Aorta (tissue), 5 donors: ENCODE data around the gene PDPK1. TPM values are rescaled to one million over a fixed set of nuclear protein-coding genes. Genes with fewer than 3 reads are reported as not detected.
"Not testable (repeated sequence)": the region's sequence is repeated elsewhere in the genome, so short reads cannot be mapped to it uniquely, and the experiment has no call there.

Source experiments
- ATAC-seq: fragments of 200-7000 bp; cut with Tn5 transposase; one replicate; pipeline ENCODE4 v1.9.1; 2022; ENCODE audit warnings: moderate library complexity; ENCODE audit not compliant: low FRiP score
- DNase-seq, 2 donors: peaks; one replicate each; pipeline ENCODE4 v3.0.0-alpha.2; 2020
- H3K27ac ChIP-seq, 2 donors: one replicate each; pipeline ENCODE4 v1.5.1; 2013; ENCODE audit warnings: low read length in 2 of 2, mild to moderate bottlenecking in 2 of 2, moderate library complexity in 2 of 2, control low read depth in 1 of 2, inconsistent platforms in 1 of 2, low read depth in 1 of 2
- H3K27me3 ChIP-seq, 2 donors: one replicate each; pipeline ENCODE4 v1.6.1; 2013; ENCODE audit warnings: control low read depth in 1 of 2, low read length in 1 of 2, mild to moderate bottlenecking in 1 of 2, moderate library complexity in 1 of 2; ENCODE audit not compliant: insufficient read depth in 2 of 2, control insufficient read depth in 1 of 2
- H3K36me3 ChIP-seq, 2 donors: one replicate each; pipeline ENCODE4 v1.6.1; 2013; ENCODE audit warnings: control low read depth in 1 of 2, low read length in 1 of 2, mild to moderate bottlenecking in 1 of 2; ENCODE audit not compliant: insufficient read depth in 2 of 2, control insufficient read depth in 1 of 2
- H3K4me1 ChIP-seq, 2 donors: one replicate each; pipeline ENCODE4 v1.6.1; 2013; ENCODE audit warnings: low read length in 2 of 2, control low read depth in 1 of 2, mild to moderate bottlenecking in 1 of 2, moderate library complexity in 1 of 2; ENCODE audit not compliant: insufficient read depth in 2 of 2, control insufficient read depth in 1 of 2
- H3K4me3 ChIP-seq, 2 donors: one replicate each; pipeline ENCODE4 v1.5.1; 2013; ENCODE audit warnings: low read length in 2 of 2, control low read depth in 1 of 2, mild to moderate bottlenecking in 1 of 2
- H3K9me3 ChIP-seq: one replicate; pipeline ENCODE4 v1.6.1; 2013; ENCODE audit warnings: mild to moderate bottlenecking, low read length; ENCODE audit not compliant: control insufficient read depth
- WGBS, 2 donors: extraction: QIAGEN DNeasy Blood & Tissue Kit; methylation state at CpG; one replicate each; pipeline ENCODE4 v1.1.7; 2013; 5-methylcytosine and 5-hydroxymethylcytosine counted together
- intact Hi-C, 2 donors: fragments of 100-400 bp; cut with DNase I; formaldehyde crosslinking; loops; one replicate each; pipeline versions ENCODE4 v1.14.2 to v1.15.0; 2022
- polyA plus RNA-seq, 2 donors: library from polyadenylated mRNA; stranded (reverse); fragments of 200-250 nt; gene quantifications; one replicate each; pipeline ENCODE4 v1.2.3, GENCODE V29; 2013
- total RNA-seq, 2 donors: library from RNA; stranded (reverse); fragmentation: NEBNext Ultra II Directional; extraction: Animal tissue kit (Norgen Biotek cat#: 25700); gene quantifications; one replicate each; pipeline ENCODE4 v1.2.1, GENCODE V29; 2021
- donor health status: healthy with polysubstance abuse.
- donor health status: Bipolar disorder and iron deficiency.
- donor health status: DM: no; HTN: no; CAD: no.
- donor health status: DM: no; HTN: no; CAD: no.
- donor health status: DM: yes; HTN: yes; CAD: no.

PDPK1 gene
- total and polyA plus RNA-seq, 4 donors, result 12.7 to 46.4 (median 30.5) TPM

- Histone ChIP-seq H3K9me3 (no peaks in the 10 kb centered on the region), H3K4me3 (peak overlapping the region; percentile 33 to 67), H3K4me1 (no peaks in the 10 kb centered on the region), H3K27ac (peak overlapping the region; percentile 20 to 92), H3K36me3 (no peaks in the 10 kb centered on the region), H3K27me3 (no peaks in the 10 kb centered on the region)
- intact Hi-C loops, result loop anchor here in 1 of 2 donors (10.0 kb wide), 2 partner anchors 63 to 143 kb away; no protein-coding TSS in a partner anchor
- peak; percentile 100 for DNase-seq
- WGBS, 2 donors, result 1% methylated on average over 65 to 84 of the region's 84 CpGs
- ATAC-seq, result peak; percentile 96
Observed at GRCh38 chr16:2531696-2532493, 5.9 kb upstream of the PDPK1 start.

- Histone ChIP-seq H3K27me3 (no peaks in the 10 kb centered on the region), H3K4me3 (peak overlapping the region; percentile 33 to 67), H3K27ac (peak overlapping the region; percentile 20 to 92), H3K36me3 (no peaks in the 10 kb centered on the region), H3K9me3 (no peaks in the 10 kb centered on the region), H3K4me1 (no peaks in the 10 kb centered on the region)
- intact Hi-C loops, result loop anchor here in 1 of 2 donors (10.0 kb wide), 2 partner anchors 62 to 142 kb away; no protein-coding TSS in a partner anchor
- ATAC-seq, result peak; percentile 40
- peak; percentile 80 to 85 for DNase-seq
- 1 to 2% methylated on average over 37 of the region's 37 CpGs for WGBS, 2 donors
Observed at GRCh38 chr16:2532494-2533141, 5.2 kb upstream of the PDPK1 start.

GRCh38 chr16:2533142-2533755 lies 4.6 kb upstream of the PDPK1 start:
- DNase-seq, result peak in 1 of 2 donors; percentile 60
- not testable (repeated sequence) for ATAC-seq, H3K27ac ChIP-seq, H3K36me3 ChIP-seq, H3K9me3 ChIP-seq, H3K4me3 ChIP-seq, H3K27me3 ChIP-seq, H3K4me1 ChIP-seq
- intact Hi-C loops, result loop anchor here in 1 of 2 donors (10.0 kb wide), 2 partner anchors 62 to 142 kb away; no protein-coding TSS in a partner anchor
- 33 to 35% methylated on average over 16 of the region's 16 CpGs for WGBS, 2 donors

GRCh38 chr16:2533912-2534311 lies 3.9 kb upstream of the PDPK1 start:
- Histone ChIP-seq H3K9me3 (no peaks in the 10 kb centered on the region), H3K27ac (no peak overlapping the region), H3K4me3 (no peak overlapping the region), H3K36me3 (no peaks in the 10 kb centered on the region), H3K27me3 (no peaks in the 10 kb centered on the region), H3K4me1 (no peaks in the 10 kb centered on the region)
- ATAC-seq (no peak), DNase-seq (no peak)
- intact Hi-C loops, result loop anchor here in 1 of 2 donors (10.0 kb wide), 2 partner anchors 61 to 141 kb away; no protein-coding TSS in a partner anchor
- WGBS, 2 donors, result 86 to 87% methylated on average over 11 of the region's 11 CpGs

GRCh38 chr16:2534335-2534734 lies 3.5 kb upstream of the PDPK1 start:
- not testable (repeated sequence) for H3K9me3 ChIP-seq, ATAC-seq, H3K36me3 ChIP-seq, H3K27me3 ChIP-seq, H3K4me1 ChIP-seq, H3K4me3 ChIP-seq, H3K27ac ChIP-seq
- intact Hi-C loops, result loop anchor here in 1 of 2 donors (10.0 kb wide), 2 partner anchors 60 to 140 kb away; no protein-coding TSS in a partner anchor
- 86 to 89% methylated on average over 5 of the region's 5 CpGs for whole genome bisulfite sequencing, 2 donors
- peak in 1 of 2 donors; percentile 23 for DNase-seq

GRCh38 chr16:2535625-2536013 lies 2.2 kb upstream of the PDPK1 start:
- 48 to 56% methylated on average over 9 of the region's 9 CpGs for WGBS, 2 donors
- Histone ChIP-seq H3K27ac (no peak overlapping the region), H3K27me3 (no peaks in the 10 kb centered on the region), H3K9me3 (no peaks in the 10 kb centered on the region), H3K4me3 (no peak overlapping the region), H3K36me3 (no peaks in the 10 kb centered on the region), H3K4me1 (no peaks in the 10 kb centered on the region)
- DNase-seq (peak; percentile 74 to 79), ATAC-seq (no peak)
- intact Hi-C loops, result loop anchor here in 1 of 2 donors (10.0 kb wide), 2 partner anchors 59 to 139 kb away; no protein-coding TSS in a partner anchor

- not testable (repeated sequence) for H3K4me1 ChIP-seq, H3K4me3 ChIP-seq, H3K27me3 ChIP-seq, H3K36me3 ChIP-seq, H3K9me3 ChIP-seq, ATAC-seq, H3K27ac ChIP-seq
- intact Hi-C loops, result loop anchor here in 1 of 2 donors (10.0 kb wide), 2 partner anchors 55 to 135 kb away; no protein-coding TSS in a partner anchor
- WGBS, 2 donors, result 85 to 88% methylated on average over 24 of the region's 24 CpGs
- peak in 1 of 2 donors; percentile 26 for DNase-seq
Observed at GRCh38 chr16:2539192-2539844, 1.5 kb downstream of the PDPK1 start.

- not testable (repeated sequence) for H3K36me3 ChIP-seq, ATAC-seq, H3K4me1 ChIP-seq, H3K27ac ChIP-seq, H3K9me3 ChIP-seq, H3K4me3 ChIP-seq, H3K27me3 ChIP-seq
- WGBS, 2 donors, result 47 to 50% methylated on average over 14 of the region's 14 CpGs
- peak; percentile 55 for DNase-seq
- intact Hi-C loops, result loop anchor here in 1 of 2 donors (10.0 kb wide), 2 partner anchors 55 to 135 kb away; no protein-coding TSS in a partner anchor
Observed at GRCh38 chr16:2539845-2540458, 2.1 kb downstream of the PDPK1 start.
